Fibroblast of the aortic adventitia (primary cell): ENCODE data around the gene MAPK9. TPM values are rescaled to one million over a fixed set of nuclear protein-coding genes. Genes with fewer than 3 reads are reported as not detected.

Experiments
- DNase-seq: peaks from one replicate; pipeline ENCODE4 v3.0.0-alpha.2; 2010; ENCODE audit warnings: low read depth
- H3K4me3 ChIP-seq: 2 replicates; pipeline ENCODE4 v1.5.1; 2011; ENCODE audit warnings: low read depth, mild to moderate bottlenecking, control low read depth, low read length, moderate library complexity
- CTCF ChIP-seq: IDR thresholded peaks from 2 replicates; pipeline ENCODE4 v1.5.1; 2011; ENCODE audit warnings: mild to moderate bottlenecking, low read length, control low read depth, inconsistent platforms; ENCODE audit not compliant: insufficient read depth
- total RNA-seq: library from RNA; depleted of rRNA; stranded (reverse); fragments of >200 nt; gene quantifications from 2 replicates; pipeline ENCODE4 v1.2.3, GENCODE V29; 2012; ENCODE audit warnings: low replicate concordance

MAPK9 gene
- total RNA-seq, 1 donor: 33.4 TPM

- no peak for DNase-seq
- TF ChIP-seq CTCF: no peak
- no peak overlapping the region for H3K4me3 ChIP-seq
Measured at GRCh38 chr5:180207593-180207992, 84.3 kb downstream of the MAPK9 start.

- H3K4me3 ChIP-seq: no peak overlapping the region
- no peak for DNase-seq
- TF ChIP-seq CTCF: no peak
Measured at GRCh38 chr5:180206993-180207392, 84.9 kb downstream of the MAPK9 start.

- TF ChIP-seq CTCF: no peak
- DNase-seq: no peak
- no peak overlapping the region for H3K4me3 ChIP-seq
Measured at GRCh38 chr5:180205916-180206315, 86.0 kb downstream of the MAPK9 start.

GRCh38 chr5:180204276-180204819, 87.5 kb downstream of the MAPK9 start:
- H3K4me3 ChIP-seq: no peak overlapping the region
- DNase-seq: no peak
- TF ChIP-seq CTCF: no peak

GRCh38 chr5:180202939-180203573, 88.8 kb downstream of the MAPK9 start:
- no peak for DNase-seq
- no peak for TF ChIP-seq CTCF
- no peak overlapping the region for H3K4me3 ChIP-seq

GRCh38 chr5:180201051-180201987, 90.6 kb downstream of the MAPK9 start:
- peak; percentile 8 for DNase-seq
- H3K4me3 ChIP-seq: no peak overlapping the region
- TF ChIP-seq CTCF: peak; percentile 17
